GM10847 (cell line): ENCODE data around the gene EED.

Experiments used
- POLR2A ChIP-seq: IDR thresholded peaks from 2 replicates; pipeline ENCODE4 v1.6.1; 2011; ENCODE audit not compliant: insufficient read length; ENCODE audit errors: extremely low read depth

Gene EED

DNA sequence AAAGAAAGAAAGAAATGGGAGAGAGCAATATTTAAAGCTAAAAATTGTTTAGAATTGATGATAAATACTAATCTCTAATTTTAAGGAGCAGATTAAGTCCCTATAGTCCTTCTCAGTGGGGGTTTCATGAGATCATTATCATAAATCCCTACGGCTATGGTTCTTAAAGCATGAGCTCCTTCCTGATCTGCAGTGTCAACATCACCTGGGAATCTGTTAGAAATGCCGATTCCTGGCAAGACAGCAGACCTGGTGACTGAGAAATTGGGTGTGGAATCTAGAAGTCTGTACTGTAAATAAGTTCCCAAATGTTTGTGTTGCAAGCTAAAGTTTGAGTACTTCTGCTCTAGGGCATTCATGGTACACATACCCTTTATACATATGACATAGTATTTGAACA lies 70.1 kb downstream of the EED start:
- TF ChIP-seq POLR2A: no peak
